Colonic mucosa (tissue), 4 donors: ENCODE results near the gene TULP4. TPM values are rescaled to one million over a fixed set of nuclear protein-coding genes. Genes with fewer than 3 reads are reported as not detected.

ENCODE experiments used
- DNase-seq: peaks from one replicate; pipeline ENCODE4 v3.0.0-alpha.2; 2020
- H3K27ac ChIP-seq: fragments of 200-600 bp; one replicate; pipeline ENCODE4 v1.8.0; 2021
- H3K27me3 ChIP-seq: fragments of 200-600 bp; one replicate; pipeline ENCODE4 v1.8.0; 2021
- H3K36me3 ChIP-seq: fragments of 200-600 bp; one replicate; pipeline ENCODE4 v1.8.0; 2021
- H3K4me1 ChIP-seq: fragments of 200-600 bp; one replicate; pipeline ENCODE4 v1.8.0; 2021; ENCODE audit warnings: mild to moderate bottlenecking
- H3K4me3 ChIP-seq: fragments of 200-600 bp; one replicate; pipeline ENCODE4 v1.8.0; 2021
- H3K9ac ChIP-seq, 2 donors: one replicate each; pipeline ENCODE4 v1.7.0; 2013; ENCODE audit warnings: control low read depth in 2 of 2, low read depth in 2 of 2, low read length in 2 of 2
- H3K9me3 ChIP-seq: fragments of 200-600 bp; one replicate; pipeline ENCODE4 v1.8.0; 2021
- CTCF ChIP-seq: fragments of 200-600 bp; IDR thresholded peaks from one replicate; pipeline ENCODE4 v1.8.0; 2022; ENCODE audit warnings: antibody characterized with exemption, mild to moderate bottlenecking
- intact Hi-C: fragments of 100-400 bp; cut with DNase I; formaldehyde crosslinking; loops from one replicate; pipeline ENCODE4 v1.14.1; 2022
- total RNA-seq, 2 donors: library from RNA; stranded (reverse); fragmentation: NEBNext Ultra II Directional in 1 of 2; extraction: Animal tissue kit (Norgen Biotek cat#: 25700) in 1 of 2; gene quantifications; one replicate each; pipeline ENCODE4 v1.2.1, GENCODE V29; 2021
- donor health status: healthy.
- donor health status: DM: no; HTN: no; CAD: no.
- donor health status: DM: no; HTN: no; CAD: no.

TULP4 gene
- total RNA-seq, 2 donors from 2014 or later: 63.1 to 68.0 TPM

DNA sequence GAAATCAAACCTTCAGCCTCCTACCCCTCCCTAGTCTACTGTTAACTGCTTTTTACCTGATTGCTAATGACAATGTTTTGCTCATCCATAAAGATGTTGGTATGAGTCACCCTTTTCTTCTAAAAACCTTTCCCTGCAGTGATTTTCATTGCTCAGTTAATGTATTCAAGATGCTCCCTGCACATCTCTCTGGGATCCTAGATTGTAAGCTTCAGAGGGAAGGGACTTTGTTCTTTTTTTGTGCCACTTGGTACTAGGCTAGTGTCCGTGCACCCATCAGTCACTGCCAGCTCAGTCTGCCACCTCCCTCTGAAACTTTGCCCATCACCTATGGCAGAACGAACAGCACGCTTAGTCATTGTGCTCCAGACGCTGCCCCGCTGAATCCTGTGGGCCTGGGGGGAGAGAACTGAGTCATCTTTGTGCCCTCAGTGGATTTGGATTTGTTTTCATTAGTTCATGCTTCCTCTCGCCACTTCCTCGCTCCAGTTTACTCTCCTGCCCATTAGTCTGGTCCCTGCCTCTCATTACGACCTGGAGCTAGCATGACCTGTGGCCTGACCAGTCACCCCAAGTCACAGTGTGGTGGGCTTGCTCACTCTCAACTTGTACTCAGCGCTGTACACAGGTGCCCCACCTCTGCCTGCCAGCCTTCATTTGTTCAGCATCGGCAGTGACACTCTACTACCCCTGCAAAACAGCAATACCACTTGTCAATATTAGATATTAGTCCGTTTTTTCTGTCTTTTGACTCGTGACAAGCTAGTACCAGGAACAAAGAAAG is 169.6 kb downstream of the TULP4 start:
- Histone ChIP-seq H3K27ac (no peak overlapping the region), H3K4me3 (no peak overlapping the region), H3K4me1 (no peaks in the 10 kb centered on the region), H3K27me3 (no peaks in the 10 kb centered on the region), H3K9ac (no peak overlapping the region), H3K9me3 (no peaks in the 10 kb centered on the region), H3K36me3 (no peaks in the 10 kb centered on the region)
- TF ChIP-seq CTCF: no peak
- DNase-seq: no peak
- intact Hi-C loops: no loop called here

- Histone ChIP-seq H3K4me1 (no peaks in the 10 kb centered on the region), H3K27me3 (no peaks in the 10 kb centered on the region), H3K36me3 (no peaks in the 10 kb centered on the region), H3K27ac (no peak overlapping the region), H3K9ac (no peak overlapping the region), H3K9me3 (no peaks in the 10 kb centered on the region), H3K4me3 (no peak overlapping the region)
- DNase-seq: no peak
- intact Hi-C loops: no loop called here
- no peak for TF ChIP-seq CTCF
Observed at GRCh38 chr6:158485431-158485830, 173.2 kb downstream of the TULP4 start.

- no peak for DNase-seq
- H3K9ac ChIP-seq: no peak overlapping the region
- H3K4me3 ChIP-seq: no peak overlapping the region
- no peaks in the 10 kb centered on the region for H3K9me3 ChIP-seq
- H3K4me1 ChIP-seq: no peaks in the 10 kb centered on the region
- H3K36me3 ChIP-seq: no peaks in the 10 kb centered on the region
- H3K27me3 ChIP-seq: no peaks in the 10 kb centered on the region
- H3K27ac ChIP-seq: no peak overlapping the region
- no peak for TF ChIP-seq CTCF
- intact Hi-C loops: no loop called here
Observed at GRCh38 chr6:158487495-158487894, 175.2 kb downstream of the TULP4 start.

- intact Hi-C loops: no loop called here
- no peak for TF ChIP-seq CTCF
- Histone ChIP-seq H3K27me3 (no peaks in the 10 kb centered on the region), H3K9me3 (no peaks in the 10 kb centered on the region), H3K4me3 (no peak overlapping the region), H3K4me1 (no peaks in the 10 kb centered on the region), H3K9ac (no peak overlapping the region), H3K27ac (no peak overlapping the region), H3K36me3 (no peaks in the 10 kb centered on the region)
- DNase-seq: no peak
Observed at GRCh38 chr6:158488065-158488464, 175.8 kb downstream of the TULP4 start.

DNA sequence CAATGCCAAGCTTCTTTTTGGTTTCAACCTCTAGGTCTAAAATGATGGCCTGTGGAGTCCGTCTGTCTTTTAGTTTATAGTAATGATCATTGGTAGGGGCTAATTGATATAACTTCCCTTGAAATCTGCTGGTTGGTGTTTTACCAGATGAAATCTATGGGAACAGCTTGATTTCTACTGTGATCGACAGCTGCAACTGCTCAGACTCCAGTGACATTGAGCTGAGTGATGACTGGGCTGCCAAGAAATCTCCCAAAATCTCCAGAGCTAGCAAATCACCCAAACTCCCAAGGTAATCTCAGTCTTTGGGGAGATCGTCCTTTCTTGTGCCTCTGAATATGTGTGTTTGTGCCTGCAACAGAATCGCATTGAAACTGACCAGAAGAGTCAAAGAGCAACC is 177.2 kb downstream of the TULP4 start:
- no peak for TF ChIP-seq CTCF
- Histone ChIP-seq H3K9ac (no peak overlapping the region), H3K36me3 (no peaks in the 10 kb centered on the region), H3K9me3 (no peaks in the 10 kb centered on the region), H3K4me3 (no peak overlapping the region), H3K4me1 (no peaks in the 10 kb centered on the region), H3K27me3 (no peaks in the 10 kb centered on the region), H3K27ac (no peak overlapping the region)
- no peak for DNase-seq
- intact Hi-C loops: no loop called here
